Activated naive CD8-positive, alpha-beta T cell treated with anti-CD3 and anti-CD28 coated beads, Interleukin-2, amount 10 ng/mL, durations not matched to agents 7 days and 5 days (primary cell): Measurements from ENCODE around the gene POLG. TPM values are rescaled to one million over a fixed set of nuclear protein-coding genes. Genes with fewer than 3 reads are reported as not detected.

Experiments
- ATAC-seq: fragments of 150-1000 bp; cut with Tn5 transposase; one replicate; pipeline ENCODE4 v1.10.0; 2021; ENCODE audit warnings: low read depth, moderate library complexity
- POLR2A ChIA-PET: fragments of 350-600 bp; sonication (Branson Sonifier 250); formaldehyde crosslinking; loops from one replicate; lab custom pipeline; 2021; ENCODE audit warnings: antibody characterized with exemption; lab: Charles Lee
- DNase-seq: peaks from one replicate; pipeline ENCODE4 v3.0.0; 2021
- H3K27ac Mint-ChIP-seq: one replicate; pipeline ENCODE4 v1.8.0; 2022; ENCODE audit warnings: mild to moderate bottlenecking, mixed read lengths
- H3K27me3 Mint-ChIP-seq: one replicate; pipeline ENCODE4 v1.8.0; 2022; ENCODE audit warnings: mild to moderate bottlenecking, moderate library complexity, mixed read lengths
- H3K36me3 Mint-ChIP-seq: one replicate; pipeline ENCODE4 v1.8.0; 2021; ENCODE audit warnings: mild to moderate bottlenecking, mixed read lengths
- H3K4me1 Mint-ChIP-seq: one replicate; pipeline ENCODE4 v1.8.0; 2021; ENCODE audit warnings: mixed read lengths
- H3K4me3 Mint-ChIP-seq: one replicate; pipeline ENCODE4 v1.8.0; 2022; ENCODE audit warnings: mild to moderate bottlenecking, moderate library complexity, mixed read lengths
- H3K9me3 Mint-ChIP-seq: one replicate; pipeline ENCODE4 v1.8.0; 2021; ENCODE audit warnings: mixed read lengths
- total RNA-seq, 2 experiments: library from RNA; stranded (reverse); gene quantifications; one replicate each; pipeline ENCODE4 v1.2.3, GENCODE V29; 2021

POLG gene
- total RNA-seq, result 100 to 1,000 TPM; 138 to 139 TPM

DNA sequence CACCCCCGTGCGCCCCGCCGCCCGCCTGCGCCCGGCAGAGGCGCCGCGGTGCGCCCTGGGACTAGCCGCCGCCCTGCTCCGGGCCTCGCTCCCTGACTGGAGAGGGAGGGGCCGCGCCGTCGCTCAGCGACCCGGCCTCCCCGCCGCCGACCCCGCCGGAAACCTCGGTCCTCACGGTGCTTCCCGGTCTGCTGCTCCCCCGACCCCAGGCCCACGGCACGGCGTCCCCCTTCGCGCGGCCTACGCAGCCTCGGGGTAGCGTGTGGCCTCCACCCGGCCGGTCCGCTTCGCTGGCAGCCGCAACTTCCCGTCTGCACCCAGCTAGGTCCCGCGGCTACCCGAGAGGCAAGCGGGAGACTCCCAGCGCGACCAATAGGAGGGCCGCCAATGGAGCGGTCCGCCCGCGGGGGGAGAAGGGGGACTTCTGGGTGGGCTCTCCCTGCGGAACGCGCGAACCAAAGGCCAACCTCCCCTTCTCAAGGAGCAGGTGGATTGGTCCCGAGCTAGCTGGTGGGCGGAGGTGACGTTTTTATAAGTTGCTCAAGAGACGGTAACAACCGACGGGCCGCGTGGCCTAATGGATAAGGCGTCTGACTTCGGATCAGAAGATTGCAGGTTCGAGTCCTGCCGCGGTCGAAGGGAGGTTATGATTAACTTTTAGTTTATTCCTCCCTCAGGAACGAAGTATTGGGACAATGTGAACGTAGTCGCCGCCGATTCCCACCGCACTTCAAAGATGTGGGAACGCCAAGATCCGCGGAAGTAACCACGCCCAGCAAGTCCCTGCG lies at the start of gene POLG:
TSS of gene POLG (minus strand) at position 315 of the 788 bp plus-strand sequence. CDS start 1,070 bp downstream, outside the sequence.
- ATAC-seq (peak; percentile 91), DNase-seq (peak; percentile 98)
- Mint-ChIP-seq H3K9me3 (no peaks in the 10 kb centered on the region), H3K4me1 (peaks cover 48% of the 10 kb centered on the region), H3K4me3 (peak within 1 kb of the TSS; percentile 86), H3K36me3 (peaks cover 29% of the 10 kb centered on the region), H3K27ac (peak within 1 kb of the TSS; percentile 93), H3K27me3 (peaks cover 5% of the 10 kb centered on the region)
- POLR2A ChIA-PET, result interaction anchor here (0.8 to 2.0 kb wide), 5 partner anchors 12 to 423 kb away, joined by 3 to 6 read pairs (median 3); partner anchors contain the start of genes ABHD2 and TICRR

DNA sequence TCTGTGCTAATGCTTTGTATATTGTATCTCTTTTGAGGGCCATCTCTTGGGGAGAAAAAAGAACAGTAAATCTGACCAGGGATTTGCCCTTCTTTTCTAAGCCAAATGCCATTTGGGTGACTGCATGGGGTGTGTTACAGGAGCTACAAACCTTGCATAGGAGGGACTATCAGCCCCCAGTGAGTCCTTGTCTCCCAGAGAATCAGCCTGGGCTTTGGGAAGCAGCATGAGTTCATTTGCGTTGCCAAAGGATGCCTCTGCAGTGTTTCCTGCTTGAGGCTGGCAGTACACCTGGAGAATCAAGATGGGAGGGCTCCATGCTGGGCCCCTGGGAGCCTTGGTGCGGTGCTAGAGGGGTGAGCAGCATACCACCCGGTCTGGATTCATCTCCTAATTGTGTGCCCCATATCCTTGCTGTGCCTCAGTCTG lies 49.6 kb upstream of the POLG start:
- peaks cover 26% of the 10 kb centered on the region for H3K27me3 Mint-ChIP-seq
- H3K36me3 Mint-ChIP-seq, result peaks cover 2% of the 10 kb centered on the region
- no peak for ATAC-seq
- no peak overlapping the region for H3K27ac Mint-ChIP-seq
- no peaks in the 10 kb centered on the region for H3K9me3 Mint-ChIP-seq
- no peak overlapping the region for H3K4me3 Mint-ChIP-seq
- no peak for DNase-seq
- H3K4me1 Mint-ChIP-seq, result no peaks in the 10 kb centered on the region
- POLR2A ChIA-PET, result no interaction called here

DNA sequence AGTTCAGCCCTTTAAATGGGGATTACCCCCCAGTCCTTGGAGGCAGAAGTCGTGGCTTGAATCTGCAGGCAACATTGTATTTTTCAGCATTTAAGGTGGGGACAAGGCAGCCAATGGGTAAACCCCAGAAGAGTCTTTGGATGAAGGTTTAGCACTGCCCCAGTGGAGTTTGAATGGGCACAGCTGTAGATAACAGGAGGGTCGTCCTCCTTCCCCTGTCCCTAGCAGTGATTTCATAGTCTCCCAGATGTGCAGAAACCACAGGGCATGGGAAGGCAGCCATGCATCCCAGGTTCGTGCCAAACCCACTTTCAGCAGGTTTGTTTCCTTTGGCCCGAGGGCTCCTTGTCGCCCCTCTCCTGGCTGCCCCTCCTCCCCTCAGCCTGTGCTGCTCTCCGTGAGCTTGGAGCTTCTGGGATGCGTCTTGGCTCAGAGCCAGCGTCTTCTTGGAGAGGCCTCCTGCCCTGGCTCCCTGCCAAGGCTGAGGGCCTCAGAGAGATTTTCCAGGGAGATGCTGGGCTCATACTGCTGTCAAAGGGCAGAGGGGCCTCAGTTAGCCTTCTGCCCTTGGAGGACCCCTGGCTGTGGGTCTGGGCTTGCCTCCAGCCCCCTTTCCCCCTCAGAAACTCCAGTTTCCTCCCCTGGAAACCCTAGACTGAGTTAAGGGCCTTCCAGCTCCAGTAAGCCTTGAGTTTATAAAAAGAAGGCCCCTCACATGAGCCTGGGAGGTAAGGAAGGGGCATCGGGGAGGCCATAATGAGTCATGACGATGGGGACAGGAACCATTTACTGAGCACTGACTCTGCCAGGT lies 48.9 kb upstream of the POLG start:
- peaks cover 22% of the 10 kb centered on the region for H3K27me3 Mint-ChIP-seq
- no peak overlapping the region for H3K4me3 Mint-ChIP-seq
- H3K27ac Mint-ChIP-seq, result no peak overlapping the region
- peaks cover 2% of the 10 kb centered on the region for H3K36me3 Mint-ChIP-seq
- no peaks in the 10 kb centered on the region for H3K4me1 Mint-ChIP-seq
- DNase-seq, result no peak
- POLR2A ChIA-PET, result no interaction called here
- H3K9me3 Mint-ChIP-seq, result no peaks in the 10 kb centered on the region
- no peak for ATAC-seq

DNA sequence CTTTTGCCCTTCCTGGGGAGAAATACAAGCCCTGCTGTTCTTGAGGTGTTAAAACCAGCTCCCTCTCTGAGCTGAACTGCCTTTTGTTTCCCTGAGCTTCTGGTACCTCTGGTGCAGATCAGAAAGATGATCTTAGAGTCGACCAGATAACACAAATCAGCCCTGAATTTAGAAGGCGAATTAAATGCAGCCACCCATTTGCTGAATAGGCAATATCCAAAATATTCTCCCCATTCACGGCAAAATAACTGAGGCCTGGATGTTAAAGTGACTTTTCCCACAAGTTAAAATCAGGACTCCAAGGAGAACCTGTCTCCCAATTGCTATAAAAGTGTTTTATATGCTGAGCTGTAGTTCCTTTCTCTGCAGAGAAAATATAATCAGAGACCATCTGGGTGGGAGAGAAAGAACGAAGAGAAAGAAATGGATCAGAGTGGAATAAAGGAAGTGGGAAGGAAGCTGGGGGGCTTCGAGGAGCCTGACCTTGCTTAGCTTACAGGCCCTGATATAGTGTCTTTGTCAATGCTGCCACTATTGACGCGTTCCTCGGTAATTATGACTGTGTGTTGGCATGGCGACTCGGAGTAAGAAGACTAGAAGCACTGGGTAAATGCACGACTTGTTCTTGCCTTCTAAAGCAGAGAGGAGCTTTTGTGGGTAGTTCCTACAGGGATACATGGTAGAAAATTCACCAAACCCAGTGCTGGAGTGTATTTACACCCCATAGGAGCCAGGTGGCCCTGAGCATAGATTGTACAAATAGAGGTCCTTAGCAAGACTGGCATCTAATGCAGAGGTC lies 47.5 kb upstream of the POLG start:
- POLR2A ChIA-PET, result no interaction called here
- H3K4me3 Mint-ChIP-seq, result no peak overlapping the region
- no peak for ATAC-seq

DNA sequence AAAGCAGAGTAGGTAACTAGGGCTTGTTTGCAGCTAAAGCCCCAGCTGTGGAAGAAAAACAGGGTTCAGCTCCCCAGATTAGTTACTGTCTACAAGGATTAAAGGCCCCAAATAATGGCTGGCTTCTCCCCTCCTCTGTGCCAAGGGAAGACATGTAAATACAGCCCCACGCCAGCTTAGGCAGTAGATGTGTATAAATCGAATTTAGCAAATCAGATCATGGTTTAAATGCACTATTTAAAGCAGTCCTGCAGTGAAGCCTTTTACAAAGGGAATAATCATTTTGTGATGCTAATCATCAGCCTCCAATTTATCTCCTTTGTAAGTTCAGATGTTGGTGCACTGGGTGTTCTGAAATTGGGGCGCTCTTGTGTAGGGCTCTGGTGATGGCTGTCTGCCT lies 46.7 kb upstream of the POLG start:
- no peak for ATAC-seq
- H3K27me3 Mint-ChIP-seq, result peaks cover 43% of the 10 kb centered on the region
- H3K4me1 Mint-ChIP-seq, result no peaks in the 10 kb centered on the region
- H3K9me3 Mint-ChIP-seq, result no peaks in the 10 kb centered on the region
- POLR2A ChIA-PET, result no interaction called here
- DNase-seq, result no peak
- H3K27ac Mint-ChIP-seq, result no peak overlapping the region
- H3K36me3 Mint-ChIP-seq, result no peaks in the 10 kb centered on the region
- no peak overlapping the region for H3K4me3 Mint-ChIP-seq

More for the DNA sequence above, 47.5 kb upstream of the POLG start:
- Mint-ChIP-seq H3K27ac (no peak overlapping the region), H3K4me1 (no peaks in the 10 kb centered on the region), H3K36me3 (no peaks in the 10 kb centered on the region), H3K9me3 (no peaks in the 10 kb centered on the region), H3K27me3 (peaks cover 35% of the 10 kb centered on the region)
- no peak for DNase-seq

DNA sequence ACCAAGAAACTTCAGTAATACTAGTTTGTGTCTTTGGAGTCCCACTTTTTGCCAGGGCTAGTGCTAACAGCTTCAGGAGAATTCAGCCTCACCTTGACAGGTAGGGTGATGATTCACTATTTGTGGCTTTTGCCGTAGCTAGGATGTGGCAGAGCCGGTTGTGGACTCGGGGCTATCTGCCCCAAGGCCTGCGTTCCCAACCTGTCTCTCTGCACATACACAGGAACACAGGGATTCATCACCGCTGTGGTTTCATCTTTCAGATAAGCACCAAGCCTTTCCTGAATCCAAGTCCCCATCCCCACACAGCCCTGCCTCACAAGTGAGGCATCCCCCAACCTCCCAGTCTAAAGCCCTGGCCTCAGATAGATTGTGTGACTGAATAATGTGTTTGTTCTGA lies 45.2 kb upstream of the POLG start:
- H3K27me3 Mint-ChIP-seq, result peaks cover 54% of the 10 kb centered on the region
- no peaks in the 10 kb centered on the region for H3K4me1 Mint-ChIP-seq
- H3K27ac Mint-ChIP-seq, result no peak overlapping the region
- H3K4me3 Mint-ChIP-seq, result peak overlapping the region; percentile 40
- no peaks in the 10 kb centered on the region for H3K9me3 Mint-ChIP-seq
- POLR2A ChIA-PET, result no interaction called here
- no peaks in the 10 kb centered on the region for H3K36me3 Mint-ChIP-seq
- DNase-seq, result no peak
- ATAC-seq, result no peak

DNA sequence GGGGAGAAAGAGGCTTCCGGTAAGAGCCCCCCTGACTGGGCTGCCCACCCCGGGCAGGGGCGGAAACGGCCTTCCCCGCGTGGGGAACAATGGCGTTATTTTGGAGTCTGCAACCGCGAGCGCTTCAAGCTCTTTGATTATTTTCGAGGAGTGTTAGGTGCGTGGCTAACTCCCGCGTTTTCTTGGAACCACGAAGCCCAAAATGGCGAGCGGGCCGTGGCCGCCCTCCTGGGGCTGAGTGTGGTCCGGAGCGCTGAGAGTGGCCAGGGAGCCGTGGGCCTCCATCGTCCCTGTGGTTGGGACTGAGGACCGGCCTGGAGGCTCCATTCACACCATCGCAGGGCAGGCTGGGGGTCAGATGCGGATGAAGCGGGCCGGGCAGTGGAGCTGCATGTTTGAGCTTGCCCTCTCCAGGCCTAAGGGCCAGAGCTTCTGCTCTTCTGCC lies 44.6 kb upstream of the POLG start:
- no peaks in the 10 kb centered on the region for H3K36me3 Mint-ChIP-seq
- H3K4me1 Mint-ChIP-seq, result no peaks in the 10 kb centered on the region
- DNase-seq (no peak), ATAC-seq (no peak)
- H3K27ac Mint-ChIP-seq, result no peak overlapping the region
- peaks cover 59% of the 10 kb centered on the region for H3K27me3 Mint-ChIP-seq
- POLR2A ChIA-PET, result no interaction called here
- peak overlapping the region; percentile 40 for H3K4me3 Mint-ChIP-seq
- H3K9me3 Mint-ChIP-seq, result no peaks in the 10 kb centered on the region

DNA sequence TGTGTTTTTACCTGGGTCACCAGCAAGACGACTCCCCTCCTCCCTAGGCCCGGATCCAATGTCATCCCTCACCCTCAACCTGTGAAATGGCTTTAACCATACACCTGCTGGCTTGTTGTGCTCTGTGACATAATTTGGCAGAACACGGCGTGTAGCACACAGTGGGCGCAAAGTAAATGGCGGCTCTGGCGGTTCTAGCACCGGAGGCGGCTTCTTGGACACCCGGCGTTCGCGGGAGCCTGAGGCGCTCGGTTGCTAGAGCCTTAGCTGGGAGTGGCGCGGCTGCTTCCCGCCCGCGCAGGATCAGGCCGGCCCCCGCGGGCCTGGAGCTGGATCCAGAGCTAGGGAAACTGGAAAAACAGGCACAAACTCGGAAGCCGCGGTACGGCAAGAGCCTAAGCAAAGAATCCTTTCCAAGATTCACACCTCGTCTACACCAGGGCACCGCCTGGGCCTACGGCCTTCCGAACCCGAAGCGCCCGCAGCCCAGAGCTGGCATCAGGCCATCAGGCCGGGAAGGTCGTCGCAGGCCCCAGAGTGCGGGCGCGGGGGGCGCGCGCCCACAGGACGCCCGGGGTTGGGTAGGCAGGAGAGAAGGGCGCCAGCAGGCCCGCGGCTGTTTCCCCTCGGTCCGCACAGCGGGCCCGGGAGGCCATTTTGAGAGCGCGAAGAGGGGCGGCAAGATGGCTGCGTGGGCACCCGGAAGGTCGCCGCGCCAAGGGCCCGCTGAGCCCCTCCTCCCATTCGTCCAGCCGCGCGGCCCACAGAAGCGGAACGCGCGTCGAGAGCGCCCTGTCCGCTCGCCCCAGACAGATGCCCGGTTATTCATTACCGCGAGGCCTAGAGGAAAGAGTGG lies 43.9 kb upstream of the POLG start:
- no peaks in the 10 kb centered on the region for H3K4me1 Mint-ChIP-seq
- ATAC-seq (peak; percentile 62), DNase-seq (peak; percentile 61)
- H3K36me3 Mint-ChIP-seq, result no peaks in the 10 kb centered on the region
- peak overlapping the region; percentile 66 for H3K4me3 Mint-ChIP-seq
- H3K27ac Mint-ChIP-seq, result peak overlapping the region; percentile 73
- peaks cover 67% of the 10 kb centered on the region for H3K27me3 Mint-ChIP-seq
- POLR2A ChIA-PET, result no interaction called here
- no peaks in the 10 kb centered on the region for H3K9me3 Mint-ChIP-seq

DNA sequence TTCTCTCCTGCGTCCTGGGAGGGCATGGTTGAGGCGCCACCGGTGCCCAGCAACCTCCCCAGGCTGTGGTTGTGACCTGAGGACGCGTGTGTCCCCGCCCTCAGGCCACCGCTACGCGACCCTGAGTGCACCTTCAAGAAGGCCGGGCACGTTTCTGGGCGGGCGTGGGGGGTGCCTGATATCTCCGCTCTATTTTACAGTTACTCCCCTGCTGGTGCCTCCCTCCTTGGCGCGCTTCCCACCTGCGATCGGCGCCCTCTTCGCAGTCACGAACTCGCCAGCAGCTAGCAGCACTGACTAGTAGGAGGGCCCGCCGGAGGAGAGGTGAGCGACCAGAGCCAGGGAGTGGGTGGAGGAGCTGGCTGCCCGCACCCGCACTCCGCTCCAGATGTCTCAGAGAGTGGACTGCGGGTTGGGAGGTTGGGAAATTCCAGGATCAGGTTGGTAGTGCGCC lies 43.2 kb upstream of the POLG start:
- no peaks in the 10 kb centered on the region for H3K9me3 Mint-ChIP-seq
- H3K4me3 Mint-ChIP-seq, result peak overlapping the region; percentile 66
- POLR2A ChIA-PET, result no interaction called here
- no peaks in the 10 kb centered on the region for H3K4me1 Mint-ChIP-seq
- peak overlapping the region; percentile 73 for H3K27ac Mint-ChIP-seq
- DNase-seq, result no peak
- no peaks in the 10 kb centered on the region for H3K36me3 Mint-ChIP-seq
- peak; percentile 31 for ATAC-seq
- H3K27me3 Mint-ChIP-seq, result peaks cover 72% of the 10 kb centered on the region

DNA sequence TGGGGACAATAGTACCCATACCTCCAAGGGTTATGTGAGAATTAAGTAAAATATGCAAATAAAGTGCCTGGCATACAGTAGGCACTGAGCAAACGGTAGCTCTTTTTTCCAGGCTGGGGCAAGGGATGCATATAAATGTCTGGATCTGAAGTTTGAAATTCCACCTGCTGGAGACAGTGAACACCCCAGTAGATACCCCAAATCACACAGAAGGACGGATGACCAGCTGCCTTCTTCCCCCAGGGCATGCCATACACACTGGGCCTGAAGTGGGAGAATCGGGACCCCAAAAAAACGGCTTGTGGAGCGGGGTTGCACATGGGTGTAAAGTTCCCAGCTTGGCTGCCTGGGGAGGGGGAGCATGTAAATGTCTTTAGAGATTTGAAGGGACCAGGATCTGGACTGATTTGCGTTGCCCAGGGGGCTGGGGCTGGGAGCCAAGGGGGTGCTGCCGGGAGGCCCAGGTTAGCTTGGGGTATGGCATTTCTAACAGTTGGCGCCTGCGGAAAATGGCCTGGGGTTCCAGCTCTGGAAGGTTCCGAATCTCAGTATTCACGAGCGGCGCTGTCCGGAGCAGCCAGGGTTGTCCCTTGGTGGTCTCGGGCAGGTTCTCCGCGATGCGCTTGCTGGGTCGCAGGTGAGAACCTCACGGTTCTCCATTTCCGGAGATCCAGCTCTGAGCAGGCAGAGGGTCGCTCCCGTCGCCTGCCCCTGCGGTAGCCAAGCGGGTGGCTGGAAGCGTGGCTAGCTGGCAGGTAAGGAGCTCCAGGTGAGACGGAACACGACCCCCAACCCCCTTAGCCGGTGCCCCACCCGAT lies 42.6 kb upstream of the POLG start:
- H3K27ac Mint-ChIP-seq, result no peak overlapping the region
- peaks cover 78% of the 10 kb centered on the region for H3K27me3 Mint-ChIP-seq
- DNase-seq, result no peak
- peak overlapping the region; percentile 66 for H3K4me3 Mint-ChIP-seq
- no peaks in the 10 kb centered on the region for H3K9me3 Mint-ChIP-seq
- ATAC-seq, result no peak
- H3K4me1 Mint-ChIP-seq, result no peaks in the 10 kb centered on the region
- POLR2A ChIA-PET, result no interaction called here
- peaks cover under 1% of the 10 kb centered on the region for H3K36me3 Mint-ChIP-seq

DNA sequence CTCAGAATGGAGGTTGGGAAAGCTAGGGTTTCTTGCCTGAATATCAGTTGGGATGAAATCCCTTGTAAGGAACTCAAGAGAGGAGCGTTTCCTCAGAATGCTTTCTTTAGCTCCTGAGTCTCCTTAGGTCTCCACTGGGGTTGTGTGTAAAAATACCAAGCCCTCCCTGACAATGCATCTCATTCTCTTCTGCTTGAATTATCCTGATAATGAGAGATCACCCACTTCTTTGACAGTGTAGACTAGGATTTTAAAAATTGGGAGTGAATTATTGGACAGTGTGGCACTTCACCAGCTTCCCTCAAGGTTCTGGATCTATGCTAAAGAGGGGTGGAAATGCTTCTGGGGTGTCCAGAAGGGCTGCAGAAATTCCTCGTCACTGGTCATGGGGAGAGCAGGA lies 41.8 kb upstream of the POLG start:
- H3K27me3 Mint-ChIP-seq, result peaks cover 82% of the 10 kb centered on the region
- ATAC-seq, result no peak
- POLR2A ChIA-PET, result no interaction called here

More for the DNA sequence above, 41.8 kb upstream of the POLG start:
- no peaks in the 10 kb centered on the region for H3K9me3 Mint-ChIP-seq
- H3K27ac Mint-ChIP-seq, result no peak overlapping the region
- no peak for DNase-seq
- no peaks in the 10 kb centered on the region for H3K4me1 Mint-ChIP-seq
- peaks cover 2% of the 10 kb centered on the region for H3K36me3 Mint-ChIP-seq
- H3K4me3 Mint-ChIP-seq, result no peak overlapping the region
